Motor neuron (in vitro differentiated cells): Measurements from ENCODE around the gene ZNF341. TPM values are rescaled to one million over a fixed set of nuclear protein-coding genes. Genes with fewer than 3 reads are reported as not detected.
A peak's percentile ranks its signal among the peaks of the same experiment; 100 is the strongest.
"Not testable (repeated sequence)": the region's sequence is repeated elsewhere in the genome, so short reads cannot be mapped to it uniquely, and the experiment has no call there.

Experiments used
- ATAC-seq, 8 experiments: fragments of 200-7000 bp; cut with Tn5 transposase; replicated peaks in 6 of 8; 2 replicates each; pipeline ENCODE4 v1.8.0; 2021; ENCODE audit warnings: mild to moderate bottlenecking in 8 of 8, moderate library complexity in 8 of 8
- H3K27ac ChIP-seq, 2 donors: fragments of 250-450 bp; sonication (Bioruptor Pico); 2 replicates each; pipeline ENCODE4 v1.9.0; 2021; ENCODE audit warnings: antibody characterized with exemption in 2 of 2, mild to moderate bottlenecking in 2 of 2, moderate library complexity in 1 of 2
- H3K4me1 ChIP-seq, 2 donors: fragments of 250-450 bp; sonication (Bioruptor Pico); replicated peaks in 1 of 2; 2 replicates each; pipeline ENCODE4 v1.6.1; 2021; ENCODE audit warnings: antibody characterized with exemption in 2 of 2, mild to moderate bottlenecking in 2 of 2, moderate library complexity in 1 of 2
- H3K4me3 ChIP-seq, 5 donors: fragments of 250-450 bp; sonication (Bioruptor Pico); 2 replicates each; pipeline ENCODE4 v1.9.0; 2021; ENCODE audit warnings: antibody characterized with exemption in 5 of 5, mild to moderate bottlenecking in 5 of 5, moderate library complexity in 4 of 5
- WGBS, 10 experiments: fragments of 450-650 bp; shearing (Covaris generic); methylation state at CpG; one replicate each; pipeline ENCODE4 v1.0.0; 2022; 5-methylcytosine and 5-hydroxymethylcytosine counted together
- in situ Hi-C, 9 experiments: fragments of 400-800 bp; cut with MboI; loops; one replicate each; pipeline ENCODE4 v1.15.0; 2021; ENCODE audit warnings: low sequenced_read_pairs in 9 of 9, low pct_unique_long_range_greater_than_20kb in 2 of 9; ENCODE audit not compliant: unreplicated experiment in 9 of 9
- total RNA-seq, 8 experiments: library from RNA; unstranded; fragments of 300-600 nt; gene quantifications; 2 replicates each; pipeline versions ENCODE4 v1.2.3 to v1.2.4, GENCODE V29; 2022

Gene ZNF341
- total RNA-seq, 8 experiments from 2014 or later, result 0.87 to 3.3 (median 1.2) TPM

GRCh38 chr20:33693741-33694638, 37.8 kb upstream of the ZNF341 start:
- H3K4me1 ChIP-seq, result peaks cover 11 to 13% of the 10 kb centered on the region in 2 donors
- in situ Hi-C loops, result no loop called here
- ATAC-seq, result peak; percentile 23 to 87 (median 84)
- no peak overlapping the region for H3K27ac ChIP-seq
- H3K4me3 ChIP-seq, result no peak overlapping the region
- 29 to 80% (median 76%) methylated on average over 1 to 4 of the region's 17 CpGs; no CpG with 5 or more reads in 4 of the 10 experiments for WGBS, 10 experiments

GRCh38 chr20:33694639-33695012, 37.2 kb upstream of the ZNF341 start:
- 30 to 100% (median 60%) methylated on average over 1 to 2 of the region's 6 CpGs; no CpG with 5 or more reads in 6 of the 10 experiments for WGBS, 10 experiments
- Histone ChIP-seq H3K4me3 (no peak overlapping the region), H3K4me1 (peaks cover 11 to 13% of the 10 kb centered on the region in 2 donors), H3K27ac (no peak overlapping the region)
- peak in 5 of 8 experiments; percentile 11 to 48 (median 19) for ATAC-seq
- in situ Hi-C loops, result no loop called here

- no peak overlapping the region for H3K27ac ChIP-seq
- peaks cover 11 to 13% of the 10 kb centered on the region in 2 donors for H3K4me1 ChIP-seq
- in situ Hi-C loops, result no loop called here
- no peak overlapping the region for H3K4me3 ChIP-seq
- 52 to 92% (median 74%) methylated on average over 1 to 4 of the region's 4 CpGs; no CpG with 5 or more reads in 3 of the 10 experiments for whole genome bisulfite sequencing, 10 experiments
- no peak for ATAC-seq
Measured at GRCh38 chr20:33696448-33696847, 35.3 kb upstream of the ZNF341 start.

GRCh38 chr20:33697129-33697528, 34.7 kb upstream of the ZNF341 start:
- Histone ChIP-seq H3K4me1 (peaks cover 11 to 13% of the 10 kb centered on the region in 2 donors), H3K4me3 (no peak overlapping the region), H3K27ac (no peak overlapping the region)
- 0 to 84% (median 49%) methylated on average over 1 to 7 of the region's 8 CpGs; no CpG with 5 or more reads in 2 of the 10 experiments for WGBS, 10 experiments
- ATAC-seq, result peak in 3 of 8 experiments; percentile 52 to 99 (median 96)
- in situ Hi-C loops, result no loop called here

GRCh38 chr20:33698966-33699365, 32.8 kb upstream of the ZNF341 start:
- in situ Hi-C loops, H3K4me3 ChIP-seq, H3K27ac ChIP-seq, ATAC-seq, H3K4me1 ChIP-seq: not testable (repeated sequence)
- no CpG with 5 or more reads among the region's 27 CpGs for WGBS, 10 experiments

DNA sequence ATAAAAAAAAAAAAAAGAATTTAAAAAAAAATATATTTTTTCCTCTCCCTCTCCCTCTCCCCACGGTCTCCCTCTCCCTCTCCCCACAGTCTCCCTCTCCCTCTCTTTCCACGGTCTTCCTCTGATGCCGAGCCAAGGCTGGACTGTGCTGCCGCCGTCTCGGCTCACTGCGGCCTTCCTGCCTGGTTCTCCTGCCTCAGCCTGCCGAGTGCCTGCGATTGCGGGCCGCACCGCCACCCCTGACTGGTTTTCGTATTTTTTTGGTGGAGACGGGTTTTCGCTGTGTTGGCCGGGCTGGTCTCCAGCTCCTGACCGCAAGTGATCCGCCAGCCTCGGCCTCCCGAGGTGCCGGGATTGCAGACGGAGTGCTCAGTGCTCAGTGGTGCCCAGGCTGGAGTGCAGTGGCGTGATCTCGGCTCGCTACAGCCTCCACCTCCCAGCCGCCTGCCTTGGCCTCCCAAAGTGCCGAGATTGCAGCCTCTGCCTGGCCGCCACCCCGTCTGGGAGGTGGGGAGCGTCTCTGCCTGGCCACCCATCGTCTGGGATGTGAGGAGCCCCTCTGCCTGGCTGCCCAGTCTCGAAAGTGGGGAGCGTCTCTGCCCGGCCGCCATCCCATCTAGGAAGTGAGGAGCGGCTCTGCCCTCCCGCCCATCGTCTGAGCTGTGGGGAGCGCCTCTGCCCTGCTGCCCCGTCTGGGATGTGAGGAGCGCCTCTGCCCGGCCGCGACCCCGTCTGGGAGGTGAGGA, 30.9 kb upstream of the ZNF341 start:
- H3K27ac ChIP-seq, H3K4me1 ChIP-seq, H3K4me3 ChIP-seq, ATAC-seq, in situ Hi-C loops: not testable (repeated sequence)
- no CpG with 5 or more reads among the region's 45 CpGs for WGBS, 10 experiments

DNA sequence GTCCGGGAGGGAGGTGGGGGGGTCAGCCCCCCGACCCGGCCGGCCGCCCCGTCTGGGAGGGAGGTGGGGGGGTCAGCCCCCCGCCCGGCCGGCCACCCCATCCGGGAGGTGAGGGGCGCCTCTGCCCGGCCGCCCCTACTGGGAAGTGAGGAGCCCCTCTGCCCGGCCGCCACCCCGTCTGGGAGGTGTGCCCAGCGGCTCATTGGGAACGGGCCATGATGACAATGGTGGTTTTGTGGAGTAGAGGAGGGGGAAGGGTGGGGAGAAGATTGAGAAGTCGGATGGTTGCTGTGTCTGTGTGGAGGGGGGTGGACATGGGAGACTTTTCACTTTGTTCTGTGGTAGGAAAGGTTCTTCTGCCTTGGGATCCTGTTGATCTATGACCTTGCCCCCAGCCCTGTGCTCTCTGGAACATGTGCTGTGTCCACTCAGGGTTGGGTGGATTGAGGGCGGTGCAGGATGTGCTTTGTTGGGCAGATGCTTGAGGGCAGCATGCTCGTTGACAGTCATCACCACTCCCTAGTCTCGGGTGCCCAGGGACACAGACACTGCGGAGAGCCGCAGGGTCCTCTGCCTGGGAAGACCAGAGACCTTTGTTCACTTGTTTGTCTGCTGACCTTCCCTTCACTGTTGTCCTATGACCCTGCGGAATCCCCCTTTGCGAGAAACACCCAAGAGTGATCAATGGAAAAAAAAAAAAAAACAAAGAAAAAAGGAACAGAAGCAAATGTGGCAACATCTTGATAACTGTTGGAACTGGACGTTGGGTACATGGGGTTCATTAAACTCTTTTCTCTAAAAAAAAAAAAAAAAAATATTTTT, 30.0 kb upstream of the ZNF341 start:
- 17 to 96% (median 87%) methylated on average over 1 to 5 of the region's 27 CpGs for WGBS, 10 experiments
- ATAC-seq, result no peak
- Histone ChIP-seq H3K27ac (no peak overlapping the region), H3K4me1 (no peaks in the 10 kb centered on the region), H3K4me3 (no peak overlapping the region)
- in situ Hi-C loops, result no loop called here

- Histone ChIP-seq H3K27ac (no peak overlapping the region), H3K4me3 (no peak overlapping the region), H3K4me1 (no peaks in the 10 kb centered on the region)
- ATAC-seq, result peak in 1 of 8 experiments; percentile 12
- WGBS, 10 experiments, result 40 to 94% (median 77%) methylated on average over 1 to 5 of the region's 5 CpGs; no CpG with 5 or more reads in 4 of the 10 experiments
- in situ Hi-C loops, result no loop called here
Measured at GRCh38 chr20:33702861-33703260, 28.9 kb upstream of the ZNF341 start.

DNA sequence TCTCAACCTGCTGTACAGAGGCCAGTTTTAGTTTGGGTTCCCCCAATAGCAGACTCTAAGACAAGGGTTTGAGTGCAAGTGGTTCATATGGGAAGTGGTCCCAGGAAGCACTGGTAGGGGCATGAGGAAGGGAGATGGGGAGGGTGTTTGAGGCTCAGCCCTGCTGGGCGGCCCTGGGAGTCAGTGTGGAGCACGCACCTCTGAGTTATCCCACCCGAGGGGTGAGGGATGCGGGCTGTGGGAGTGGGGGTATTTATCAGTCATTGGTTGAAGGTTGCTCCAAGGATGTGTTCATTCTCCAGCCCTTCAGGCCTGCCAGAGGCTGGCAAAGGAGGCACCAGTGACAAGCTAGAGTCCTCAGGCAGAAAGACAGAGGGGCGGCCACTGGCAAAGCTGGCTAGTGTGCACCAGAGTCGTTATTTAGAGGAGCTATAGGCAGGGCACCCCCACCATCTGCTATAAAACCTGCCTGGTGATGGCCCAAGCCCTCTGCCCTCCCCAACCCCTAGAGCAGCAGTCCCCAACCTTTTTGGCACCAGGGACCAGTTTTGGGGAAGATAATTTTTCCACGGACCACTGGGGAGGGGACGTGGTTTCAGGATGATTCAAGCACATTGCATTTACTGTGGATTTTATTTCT, 28.2 kb upstream of the ZNF341 start:
- in situ Hi-C loops, result no loop called here
- Histone ChIP-seq H3K27ac (no peak overlapping the region), H3K4me1 (no peaks in the 10 kb centered on the region), H3K4me3 (no peak overlapping the region)
- no peak for ATAC-seq
- 58 to 100% (median 90%) methylated on average over 1 to 4 of the region's 8 CpGs; no CpG with 5 or more reads in 5 of the 10 experiments for WGBS, 10 experiments

DNA sequence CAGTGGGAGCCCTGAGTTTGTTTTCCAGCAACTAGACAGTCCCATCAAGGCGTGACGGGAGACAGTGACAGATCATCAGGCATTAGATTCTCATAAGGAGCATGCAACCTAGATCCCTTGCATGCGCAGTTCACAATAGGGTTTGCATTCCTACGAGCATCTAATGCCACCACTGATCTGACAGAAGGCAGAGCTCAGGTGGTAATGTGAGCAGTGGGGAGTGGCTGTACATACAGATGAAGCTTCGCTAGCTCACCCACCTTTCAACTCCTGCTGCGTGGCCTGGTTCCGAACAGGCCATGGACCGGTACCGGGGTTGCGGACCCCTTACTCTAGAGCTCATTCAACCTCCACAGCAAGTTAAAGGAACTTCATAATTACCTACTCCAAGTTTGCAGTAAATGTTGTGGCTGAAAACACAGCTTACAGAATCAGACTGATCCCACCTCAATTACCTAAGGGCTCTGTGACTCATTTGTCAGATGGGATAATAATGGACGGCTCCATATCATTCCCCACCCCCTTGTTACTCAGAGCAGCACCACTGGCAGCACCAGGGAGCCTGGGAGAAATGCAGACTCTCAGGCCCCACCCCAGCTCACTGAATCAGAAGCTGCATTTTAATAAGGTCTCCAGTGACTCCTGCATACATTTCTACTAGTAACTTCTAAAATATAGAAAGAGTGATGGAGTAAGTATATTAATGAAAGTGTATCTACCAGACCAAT, 27.4 kb upstream of the ZNF341 start:
- Histone ChIP-seq H3K27ac (no peak overlapping the region), H3K4me1 (no peaks in the 10 kb centered on the region), H3K4me3 (no peak overlapping the region)
- in situ Hi-C loops, result no loop called here
- 76 to 100% (median 87%) methylated on average over 1 to 6 of the region's 11 CpGs; no CpG with 5 or more reads in 1 of the 10 experiments for WGBS, 10 experiments
- ATAC-seq, result peak in 4 of 8 experiments; percentile 15 to 97 (median 66)

- no peak overlapping the region for H3K27ac ChIP-seq
- in situ Hi-C loops, result no loop called here
- 77 to 100% (median 95%) methylated on average over 1 to 11 of the region's 11 CpGs; no CpG with 5 or more reads in 2 of the 10 experiments for WGBS, 10 experiments
- no peak overlapping the region for H3K4me3 ChIP-seq
- ATAC-seq, result no peak
- H3K4me1 ChIP-seq, result no peaks in the 10 kb centered on the region
Measured at GRCh38 chr20:33707668-33708067, 24.1 kb upstream of the ZNF341 start.

GRCh38 chr20:33709398-33709797, 22.4 kb upstream of the ZNF341 start:
- in situ Hi-C loops, result no loop called here
- no peak overlapping the region for H3K4me3 ChIP-seq
- H3K4me1 ChIP-seq, result no peaks in the 10 kb centered on the region
- H3K27ac ChIP-seq, result no peak overlapping the region
- peak in 1 of 8 experiments; percentile 74 for ATAC-seq
- WGBS, 10 experiments, result no CpG with 5 or more reads among the region's 2 CpGs
